IMR-90 (cell line): ENCODE measurements around the gene MPST. TPM values are rescaled to one million over a fixed set of nuclear protein-coding genes. Genes with fewer than 3 reads are reported as not detected.

ENCODE experiments used
- ATAC-seq: fragments of 200-7000 bp; cut with Tn5 transposase; 2 replicates; pipeline ENCODE4 v1.9.1; 2020; ENCODE audit warnings: low read depth, mild to moderate bottlenecking, moderate library complexity
- BruUV-seq: library from RNA; stranded (reverse); fragments of 400-500 nt; replicated peaks from 2 replicates; lab custom pipeline; 2021; lab: Mats Ljungman, UMichigan
- CTCF ChIA-PET: fragments of 300-600 bp; formaldehyde crosslinking; extraction: SDS; loops from one replicate; lab custom pipeline; 2021; ENCODE audit warnings: antibody characterized with exemption; lab: Yijun Ruan, JAX
- POLR2A ChIA-PET: fragments of 300-600 bp; sonication (Branson Sonifier 250); formaldehyde crosslinking; loops from one replicate; lab custom pipeline; 2022; ENCODE audit warnings: antibody characterized with exemption; ENCODE audit not compliant: unreplicated experiment; lab: Charles Lee
- DNase-seq: peaks from one replicate; pipeline ENCODE4 v3.0.0; 2013
- H2AFZ ChIP-seq: replicated peaks from 2 replicates; pipeline ENCODE3; 2013; ENCODE audit warnings: low read length, mild to moderate bottlenecking; ENCODE audit not compliant: poor library complexity
- H2AK5ac ChIP-seq: 2 replicates; pipeline ENCODE4 v1.6.1; 2013; ENCODE audit warnings: low read depth, low read length, inconsistent platforms
- H2AK9ac ChIP-seq: replicated peaks from 2 replicates; pipeline ENCODE3; 2013; ENCODE audit warnings: mild to moderate bottlenecking, low read depth, low read length, moderate library complexity; ENCODE audit not compliant: poor library complexity
- H2BK120ac ChIP-seq: 2 replicates; pipeline ENCODE4 v1.6.1; 2013; ENCODE audit warnings: low read depth, low read length, inconsistent platforms
- H2BK15ac ChIP-seq: 3 replicates; pipeline ENCODE4 v1.6.1; 2013; ENCODE audit warnings: low read depth, low read length, inconsistent platforms
- H2BK20ac ChIP-seq: 2 replicates; pipeline ENCODE4 v1.6.1; 2013; ENCODE audit warnings: low read depth, mild to moderate bottlenecking, inconsistent platforms, low read length, moderate library complexity
- H2BK5ac ChIP-seq: 2 replicates; pipeline ENCODE4 v1.6.1; 2013; ENCODE audit warnings: mild to moderate bottlenecking, low read depth, low read length, inconsistent platforms; ENCODE audit not compliant: poor library complexity, severe bottlenecking
- H3K14ac ChIP-seq: replicated peaks from 2 replicates; pipeline ENCODE4 v1.6.1; 2013; ENCODE audit warnings: low read depth, low read length, inconsistent platforms
- H3K18ac ChIP-seq: 2 replicates; pipeline ENCODE4 v1.6.1; 2013; ENCODE audit warnings: low read depth, low read length, control low read depth
- H3K23ac ChIP-seq: 2 replicates; pipeline ENCODE4 v1.6.1; 2013; ENCODE audit warnings: low read depth, low read length, inconsistent platforms
- H3K27ac ChIP-seq: 2 replicates; pipeline ENCODE4 v1.5.1; 2013; ENCODE audit warnings: mild to moderate bottlenecking, control low read depth, low read length; ENCODE audit not compliant: insufficient read depth
- H3K27me3 ChIP-seq: 2 replicates; pipeline ENCODE4 v1.6.1; 2013; ENCODE audit warnings: low read length; ENCODE audit not compliant: control insufficient read depth, insufficient read depth
- H3K36me3 ChIP-seq: 2 replicates; pipeline ENCODE4 v1.6.1; 2013; ENCODE audit warnings: low read length, mixed read lengths; ENCODE audit not compliant: control insufficient read depth, insufficient read depth
- H3K4ac ChIP-seq: 2 replicates; pipeline ENCODE4 v1.6.1; 2013; ENCODE audit warnings: low read depth, low read length, inconsistent platforms
- H3K4me1 ChIP-seq: 2 replicates; pipeline ENCODE4 v1.6.1; 2013; ENCODE audit warnings: low read length, mixed read lengths; ENCODE audit not compliant: control insufficient read depth, insufficient read depth
- H3K4me2 ChIP-seq: 2 replicates; pipeline ENCODE4 v1.6.1; 2013; ENCODE audit warnings: low read depth, mild to moderate bottlenecking, control low read depth, low read length, moderate library complexity
- H3K4me3 ChIP-seq: 2 replicates; pipeline ENCODE4 v1.5.1; 2013; ENCODE audit warnings: low read depth, mild to moderate bottlenecking, control low read depth, low read length, moderate library complexity; ENCODE audit not compliant: insufficient read depth
- H3K56ac ChIP-seq: 2 replicates; pipeline ENCODE4 v1.6.1; 2013; ENCODE audit warnings: low read length, inconsistent platforms; ENCODE audit not compliant: insufficient read depth; ENCODE audit errors: extremely low read depth
- H3K79me1 ChIP-seq, 2 experiments: 2 replicates each; pipeline ENCODE4 v1.6.1; 2013; ENCODE audit warnings: low read length in 2 of 2, inconsistent platforms in 1 of 2, low read depth in 1 of 2
- H3K9ac ChIP-seq: 2 replicates; pipeline ENCODE4 v1.6.1; 2013; ENCODE audit warnings: low read depth, low read length, control low read depth
- H3K9me1 ChIP-seq: 2 replicates; pipeline ENCODE4 v1.6.1; 2013; ENCODE audit warnings: low read length, inconsistent platforms; ENCODE audit not compliant: insufficient read depth
- H3K9me3 ChIP-seq: 2 replicates; pipeline ENCODE4 v1.6.1; 2013; ENCODE audit warnings: low read length; ENCODE audit not compliant: control insufficient read depth, insufficient read depth
- H4K20me1 ChIP-seq: 2 replicates; pipeline ENCODE4 v1.6.1; 2013; ENCODE audit warnings: low read length, inconsistent platforms; ENCODE audit not compliant: insufficient read depth
- H4K5ac ChIP-seq: 2 replicates; pipeline ENCODE4 v1.6.1; 2013; ENCODE audit warnings: mild to moderate bottlenecking, low read depth, low read length, control low read depth
- H4K8ac ChIP-seq, 2 experiments: 2 replicates each; pipeline ENCODE4 v1.6.1; 2013; ENCODE audit warnings: low read depth in 2 of 2, low read length in 2 of 2, control low read depth in 1 of 2, inconsistent platforms in 1 of 2
- H4K91ac ChIP-seq: 2 replicates; pipeline ENCODE4 v1.6.1; 2013; ENCODE audit warnings: low read depth, low read length, inconsistent platforms; ENCODE audit not compliant: insufficient read depth
- BHLHE40 ChIP-seq: fragments of 150-350 bp; IDR thresholded peaks from 2 replicates; pipeline ENCODE4 v1.6.1; 2016; ENCODE audit warnings: mild to moderate bottlenecking, low read depth, low read length
- CEBPB ChIP-seq: IDR thresholded peaks from 2 replicates; pipeline ENCODE4 v1.6.1; 2012; ENCODE audit warnings: low read depth, low read length, improper control_type of control experiment
- CHD1 ChIP-seq: IDR thresholded peaks from 2 replicates; pipeline ENCODE4 v1.6.1; 2012; ENCODE audit warnings: low read depth, low read length, improper control_type of control experiment
- FOS ChIP-seq: fragments of 150-350 bp; IDR thresholded peaks from 2 replicates; pipeline ENCODE4 v1.6.1; 2016; ENCODE audit warnings: low read depth, low read length
- MAFK ChIP-seq: IDR thresholded peaks from 2 replicates; pipeline ENCODE4 v1.6.1; 2012; ENCODE audit warnings: low read depth, low read length, improper control_type of control experiment
- MAZ ChIP-seq: IDR thresholded peaks from 2 replicates; pipeline ENCODE4 v1.6.1; 2012; ENCODE audit warnings: low read depth, mild to moderate bottlenecking, low read length, improper control_type of control experiment, moderate library complexity, borderline replicate concordance
- MXI1 ChIP-seq: IDR thresholded peaks from 2 replicates; pipeline ENCODE4 v1.6.1; 2012; ENCODE audit warnings: low read depth, mild to moderate bottlenecking, low read length, moderate library complexity, borderline replicate concordance
- NFE2L2 ChIP-seq: fragments of 150-350 bp; IDR thresholded peaks from 2 replicates; pipeline ENCODE4 v1.6.1; 2016; ENCODE audit warnings: low read depth, mild to moderate bottlenecking, low read length
- POLR2A ChIP-seq: IDR thresholded peaks from 2 replicates; pipeline ENCODE4 v1.6.1; 2012; ENCODE audit warnings: mild to moderate bottlenecking, low read depth, low read length
- RAD21 ChIP-seq: IDR thresholded peaks from 2 replicates; pipeline ENCODE4 v1.6.1; 2012; ENCODE audit warnings: low read length, improper control_type of control experiment
- RCOR1 ChIP-seq: IDR thresholded peaks from 2 replicates; pipeline ENCODE4 v1.6.1; 2012; ENCODE audit warnings: mild to moderate bottlenecking, low read length, improper control_type of control experiment; ENCODE audit not compliant: insufficient replicate concordance
- RFX5 ChIP-seq: IDR thresholded peaks from 2 replicates; pipeline ENCODE4 v1.8.0; 2012; ENCODE audit warnings: low read depth, mild to moderate bottlenecking, low read length, moderate library complexity
- SMC3 ChIP-seq: fragments of 150-350 bp; IDR thresholded peaks from 2 replicates; pipeline ENCODE4 v1.6.1; 2016; ENCODE audit warnings: low read depth, mild to moderate bottlenecking, antibody characterized with exemption, low read length, moderate library complexity
- WGBS, 2 experiments: methylation state at CpG; one replicate each; pipeline versions ENCODE4 v1.1.5 to v1.1.7; 2013; ENCODE audit warnings: missing lambda C conversion rate in 2 of 2; ENCODE audit not compliant: insufficient read length in 1 of 2; ENCODE audit errors: extremely low coverage in 2 of 2; 5-methylcytosine and 5-hydroxymethylcytosine counted together
- dilution Hi-C: fragments of 300-500 bp; cut with HindIII; formaldehyde crosslinking; loops from one replicate; pipeline ENCODE4 v1.14.3; 2018; ENCODE audit warnings: low sequenced_read_pairs; ENCODE audit not compliant: unreplicated experiment
- in situ Hi-C: fragments of 300-500 bp; cut with MboI; formaldehyde crosslinking; loops from 3 replicates; pipeline ENCODE4 v1.14.3; 2019; ENCODE audit warnings: low sequenced_read_pairs, inconsistent platforms, mixed read lengths
- intact Hi-C: fragments of 100-400 bp; cut with micrococcal nuclease; formaldehyde crosslinking; loops from 2 replicates; pipeline ENCODE4 v1.10.0; 2022
- polyA plus RNA-seq, 3 experiments: library from polyadenylated mRNA; depleted of rRNA; stranded (reverse); fragments of >200 nt; gene quantifications; 2 replicates each; pipeline ENCODE4 v1.2.3, GENCODE V29; 2012; ENCODE audit warnings: low replicate concordance in 1 of 3
- total RNA-seq: library from RNA; depleted of rRNA; stranded (reverse); fragments of >200 nt; gene quantifications from 2 replicates; pipeline ENCODE4 v1.2.3, GENCODE V29; 2012
- TF ChIP-seq, protein P1 (sequence below): fragments of 150-350 bp; IDR thresholded peaks from 2 replicates; pipeline ENCODE4 v1.6.1; 2017; ENCODE audit warnings: mild to moderate bottlenecking, antibody characterized with exemption, low read length, low read depth
- TF ChIP-seq, protein P2 (sequence below): fragments of 150-350 bp; IDR thresholded peaks from 2 replicates; pipeline ENCODE4 v1.6.1; 2016; ENCODE audit warnings: low read depth, mild to moderate bottlenecking, low read length, moderate library complexity, borderline replicate concordance
- TF ChIP-seq, protein P3 (sequence below): conservative IDR thresholded peaks from 2 replicates; pipeline ENCODE4 v1.5.1; 2012; ENCODE audit warnings: mild to moderate bottlenecking, low read depth, low read length, improper control_type of control experiment

The MPST gene
- total and polyA plus RNA-seq, 2 of the 4 experiments (the other 2 are of a cell fraction): 19.2 to 43.0 TPM

DNA sequence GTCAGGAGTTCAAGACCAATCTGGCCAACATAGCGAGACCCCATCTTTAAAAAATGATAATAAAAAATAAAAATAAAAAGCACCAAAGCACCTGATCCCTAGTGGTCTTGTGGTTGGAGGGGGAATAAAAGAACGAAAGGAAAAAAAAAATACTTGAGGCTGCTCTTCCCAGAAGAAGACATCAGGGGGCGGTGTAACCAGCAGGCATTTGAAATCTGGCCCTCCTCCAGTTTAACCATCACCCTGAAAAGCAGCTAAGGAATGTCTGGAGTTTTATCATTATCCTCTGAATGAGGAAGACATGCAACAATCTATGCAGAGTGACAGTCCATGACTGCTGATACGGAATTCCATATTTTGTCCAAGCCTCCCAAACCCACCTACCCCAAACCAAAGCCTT, 26.4 kb downstream of the MPST start:
- Histone ChIP-seq H2AK5ac (no peak overlapping the region; the same call in 1 of the 2 replicates), H3K56ac (no peak overlapping the region), H2AFZ (peak overlapping the region; percentile 61), H2BK15ac (no peak overlapping the region), H3K4ac (peak overlapping the region; percentile 42; the same call in 1 of the 2 replicates), H2AK9ac (peak overlapping the region; percentile 52), H4K8ac (no peak overlapping the region), H3K4me2 (no peak overlapping the region), H3K36me3 (no peaks in the 10 kb centered on the region), H3K14ac (no peak overlapping the region), H2BK5ac (no peak overlapping the region), H2BK120ac (no peak overlapping the region; the same call in 1 of the 2 replicates), H3K27me3 (peaks cover 2% of the 10 kb centered on the region; the same call in 1 of the 2 replicates), H2BK20ac (no peak overlapping the region), H4K20me1 (no peaks in the 10 kb centered on the region), H3K9me1 (peaks cover 6% of the 10 kb centered on the region; the same call in 1 of the 2 replicates), H3K27ac (no peak overlapping the region), H3K9ac (no peak overlapping the region), H3K23ac (no peak overlapping the region), H3K4me1 (peaks cover 3% of the 10 kb centered on the region), H3K4me3 (no peak overlapping the region), H3K79me1 (no peaks in the 10 kb centered on the region), H4K91ac (0 out of 2 replicates have a peak overlapping the region, but pooled peaks have one; percentile 34), H3K9me3 (no peaks in the 10 kb centered on the region), H3K18ac (no peak overlapping the region), H4K5ac (no peak overlapping the region)
- DNase-seq: peak; percentile 62
- ChIA-PET CTCF (interaction anchor here (0.5 to 1.3 kb wide), 10 partner anchors 8 to 200 kb away, joined by 3 to 6 read pairs (median 3); no protein-coding TSS in a partner anchor), POLR2A (no interaction called here)
- BruUV-seq: no TSS peak
- dilution Hi-C loops: no loop called here
- peak; percentile 58 for ATAC-seq
- no CpG with 5 or more reads among the region's 4 CpGs for WGBS, 2 experiments
- TF ChIP-seq MXI1 (no peak), NFE2L2 (no peak), CHD1 (no peak), MAZ (no peak), SMC3 (peak; percentile 27; the same call in 1 of the 2 replicates), FOS (no peak), BHLHE40 (no peak), POLR2A (no peak), RCOR1 (no peak), RFX5 (no peak), RAD21 (peak; percentile 47), MAFK (no peak), CEBPB (no peak)
- TF ChIP-seq, protein P1, sequence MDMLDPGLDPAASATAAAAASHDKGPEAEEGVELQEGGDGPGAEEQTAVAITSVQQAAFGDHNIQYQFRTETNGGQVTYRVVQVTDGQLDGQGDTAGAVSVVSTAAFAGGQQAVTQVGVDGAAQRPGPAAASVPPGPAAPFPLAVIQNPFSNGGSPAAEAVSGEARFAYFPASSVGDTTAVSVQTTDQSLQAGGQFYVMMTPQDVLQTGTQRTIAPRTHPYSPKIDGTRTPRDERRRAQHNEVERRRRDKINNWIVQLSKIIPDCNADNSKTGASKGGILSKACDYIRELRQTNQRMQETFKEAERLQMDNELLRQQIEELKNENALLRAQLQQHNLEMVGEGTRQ: no peak
- TF ChIP-seq, protein P2, sequence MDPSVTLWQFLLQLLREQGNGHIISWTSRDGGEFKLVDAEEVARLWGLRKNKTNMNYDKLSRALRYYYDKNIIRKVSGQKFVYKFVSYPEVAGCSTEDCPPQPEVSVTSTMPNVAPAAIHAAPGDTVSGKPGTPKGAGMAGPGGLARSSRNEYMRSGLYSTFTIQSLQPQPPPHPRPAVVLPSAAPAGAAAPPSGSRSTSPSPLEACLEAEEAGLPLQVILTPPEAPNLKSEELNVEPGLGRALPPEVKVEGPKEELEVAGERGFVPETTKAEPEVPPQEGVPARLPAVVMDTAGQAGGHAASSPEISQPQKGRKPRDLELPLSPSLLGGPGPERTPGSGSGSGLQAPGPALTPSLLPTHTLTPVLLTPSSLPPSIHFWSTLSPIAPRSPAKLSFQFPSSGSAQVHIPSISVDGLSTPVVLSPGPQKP: no peak
- TF ChIP-seq, protein P3, sequence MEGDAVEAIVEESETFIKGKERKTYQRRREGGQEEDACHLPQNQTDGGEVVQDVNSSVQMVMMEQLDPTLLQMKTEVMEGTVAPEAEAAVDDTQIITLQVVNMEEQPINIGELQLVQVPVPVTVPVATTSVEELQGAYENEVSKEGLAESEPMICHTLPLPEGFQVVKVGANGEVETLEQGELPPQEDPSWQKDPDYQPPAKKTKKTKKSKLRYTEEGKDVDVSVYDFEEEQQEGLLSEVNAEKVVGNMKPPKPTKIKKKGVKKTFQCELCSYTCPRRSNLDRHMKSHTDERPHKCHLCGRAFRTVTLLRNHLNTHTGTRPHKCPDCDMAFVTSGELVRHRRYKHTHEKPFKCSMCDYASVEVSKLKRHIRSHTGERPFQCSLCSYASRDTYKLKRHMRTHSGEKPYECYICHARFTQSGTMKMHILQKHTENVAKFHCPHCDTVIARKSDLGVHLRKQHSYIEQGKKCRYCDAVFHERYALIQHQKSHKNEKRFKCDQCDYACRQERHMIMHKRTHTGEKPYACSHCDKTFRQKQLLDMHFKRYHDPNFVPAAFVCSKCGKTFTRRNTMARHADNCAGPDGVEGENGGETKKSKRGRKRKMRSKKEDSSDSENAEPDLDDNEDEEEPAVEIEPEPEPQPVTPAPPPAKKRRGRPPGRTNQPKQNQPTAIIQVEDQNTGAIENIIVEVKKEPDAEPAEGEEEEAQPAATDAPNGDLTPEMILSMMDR: peak; percentile 75
- in situ Hi-C loops: no loop called here
- intact Hi-C loops: no loop called here
